CD4-positive, alpha-beta T cell (primary cell): ENCODE results near the gene ELMO1. TPM values are rescaled to one million over a fixed set of nuclear protein-coding genes. Genes with fewer than 3 reads are reported as not detected.
A peak's percentile ranks its signal among the peaks of the same experiment; 100 is the strongest.

Source experiments
- ATAC-seq: fragments of 200-7000 bp; cut with Tn5 transposase; one replicate; pipeline ENCODE4 v1.10.0; 2022; ENCODE audit warnings: mild to moderate bottlenecking; ENCODE audit not compliant: poor library complexity
- CTCF ChIA-PET: fragments of 350-600 bp; sonication (Branson Sonifier 250); formaldehyde crosslinking; loops from one replicate; lab custom pipeline; 2021; ENCODE audit warnings: antibody characterized with exemption, inconsistent platforms; lab: Charles Lee
- POLR2A ChIA-PET: fragments of 350-600 bp; sonication (Branson Sonifier 250); formaldehyde crosslinking; loops from one replicate; lab custom pipeline; 2021; ENCODE audit warnings: antibody characterized with exemption, inconsistent platforms; lab: Charles Lee
- DNase-seq, 14 experiments: peaks; one replicate each; pipeline ENCODE4 v3.0.0-alpha.2; 2013 to 2020; ENCODE audit warnings: mixed read lengths in 2 of 14
- H3K27ac ChIP-seq, 2 donors: one replicate each; pipeline versions ENCODE4 v1.5.1 to v1.7.0; 2013; ENCODE audit warnings: low read length in 2 of 2, low read depth in 1 of 2, mild to moderate bottlenecking in 1 of 2
- H3K27me3 ChIP-seq, 2 experiments: 1 replicate in 1 of 2; 2 replicates in 1 of 2; pipeline versions ENCODE4 v1.6.1 to v1.7.0; 2013; ENCODE audit warnings: low read length in 2 of 2, control low read depth in 1 of 2, mild to moderate bottlenecking in 1 of 2, moderate library complexity in 1 of 2; ENCODE audit not compliant: insufficient read depth in 2 of 2, control insufficient read depth in 1 of 2
- H3K36me3 ChIP-seq: one replicate; pipeline ENCODE4 v1.6.1; 2013; ENCODE audit warnings: low read length, control low read depth; ENCODE audit not compliant: insufficient read depth
- H3K4me1 ChIP-seq: one replicate; pipeline ENCODE4 v1.6.1; 2013; ENCODE audit warnings: low read length, control low read depth; ENCODE audit not compliant: insufficient read depth
- H3K4me3 ChIP-seq: one replicate; pipeline ENCODE4 v1.5.1; 2013; ENCODE audit warnings: mild to moderate bottlenecking, low read length, moderate library complexity
- H3K9me3 ChIP-seq, 2 experiments: 1 replicate in 1 of 2; 2 replicates in 1 of 2; pipeline versions ENCODE4 v1.6.1 to v1.7.0; 2013; ENCODE audit warnings: low read length in 2 of 2, mild to moderate bottlenecking in 2 of 2, control low read depth in 1 of 2, moderate library complexity in 1 of 2; ENCODE audit not compliant: control insufficient read depth in 1 of 2, insufficient read depth in 1 of 2
- H3K27ac Mint-ChIP-seq: one replicate; pipeline ENCODE4 v1.8.0; 2020; ENCODE audit warnings: mixed read lengths
- H3K27me3 Mint-ChIP-seq: one replicate; pipeline ENCODE4 v1.8.0; 2021; ENCODE audit warnings: mixed read lengths
- H3K36me3 Mint-ChIP-seq: one replicate; pipeline ENCODE4 v1.8.0; 2021; ENCODE audit warnings: low read depth, mixed read lengths
- H3K4me1 Mint-ChIP-seq: one replicate; pipeline ENCODE4 v1.8.0; 2021; ENCODE audit warnings: low read depth, mixed read lengths
- H3K4me3 Mint-ChIP-seq: one replicate; pipeline ENCODE4 v1.8.0; 2020; ENCODE audit warnings: mild to moderate bottlenecking, mixed read lengths
- H3K9me3 Mint-ChIP-seq: one replicate; pipeline ENCODE4 v1.8.0; 2020; ENCODE audit warnings: mixed read lengths
- intact Hi-C, 2 experiments: fragments of 100-400 bp; cut with DNase I in 1 of 2; cut with micrococcal nuclease in 1 of 2; formaldehyde crosslinking; loops; one replicate each; pipeline versions ENCODE4 v1.15.1 to v1.9.0; 2023 to 2025; cut with DNase I, micrococcal nuclease
- total RNA-seq, 174 experiments: library from RNA in 2 of 174; stranded (reverse) in 2 of 174; gene quantifications; one replicate each; pipeline ENCODE4 v1.2.3 and lab custom pipeline; 2021 to 2026
- TF ChIP-seq, protein P1 (sequence below): fragments of 200-600 bp; IDR thresholded peaks from one replicate; pipeline ENCODE4 v1.8.0; 2022; ENCODE audit warnings: antibody characterized with exemption, mild to moderate bottlenecking

ELMO1 gene
- total RNA-seq, 2 experiments from 2014 or later: 117 to 120 TPM

GRCh38 chr7:37448011-37448635, 541 bp downstream of the ELMO1 start:
- Histone ChIP-seq H3K27me3 (no peaks in the 10 kb centered on the region), H3K9me3 (no peaks in the 10 kb centered on the region), H3K4me1 (peaks cover 33% of the 10 kb centered on the region), H3K4me3 (peak overlapping the region; percentile 96), H3K27ac (peak overlapping the region; percentile 86 to 97), H3K36me3 (no peaks in the 10 kb centered on the region)
- Mint-ChIP-seq H3K27ac (peak overlapping the region; percentile 97), H3K27me3 (peaks cover 11% of the 10 kb centered on the region), H3K9me3 (no peaks in the 10 kb centered on the region), H3K4me3 (peak overlapping the region; percentile 96), H3K36me3 (peaks cover 52% of the 10 kb centered on the region), H3K4me1 (peaks cover 66% of the 10 kb centered on the region)
- intact Hi-C loops: loop anchor here (2.0 to 10.0 kb wide), 9 partner anchors 36 to 213 kb away; no protein-coding TSS in a partner anchor
- TF ChIP-seq, protein P1, sequence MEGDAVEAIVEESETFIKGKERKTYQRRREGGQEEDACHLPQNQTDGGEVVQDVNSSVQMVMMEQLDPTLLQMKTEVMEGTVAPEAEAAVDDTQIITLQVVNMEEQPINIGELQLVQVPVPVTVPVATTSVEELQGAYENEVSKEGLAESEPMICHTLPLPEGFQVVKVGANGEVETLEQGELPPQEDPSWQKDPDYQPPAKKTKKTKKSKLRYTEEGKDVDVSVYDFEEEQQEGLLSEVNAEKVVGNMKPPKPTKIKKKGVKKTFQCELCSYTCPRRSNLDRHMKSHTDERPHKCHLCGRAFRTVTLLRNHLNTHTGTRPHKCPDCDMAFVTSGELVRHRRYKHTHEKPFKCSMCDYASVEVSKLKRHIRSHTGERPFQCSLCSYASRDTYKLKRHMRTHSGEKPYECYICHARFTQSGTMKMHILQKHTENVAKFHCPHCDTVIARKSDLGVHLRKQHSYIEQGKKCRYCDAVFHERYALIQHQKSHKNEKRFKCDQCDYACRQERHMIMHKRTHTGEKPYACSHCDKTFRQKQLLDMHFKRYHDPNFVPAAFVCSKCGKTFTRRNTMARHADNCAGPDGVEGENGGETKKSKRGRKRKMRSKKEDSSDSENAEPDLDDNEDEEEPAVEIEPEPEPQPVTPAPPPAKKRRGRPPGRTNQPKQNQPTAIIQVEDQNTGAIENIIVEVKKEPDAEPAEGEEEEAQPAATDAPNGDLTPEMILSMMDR: no peak
- ChIA-PET POLR2A (interaction anchor here (0.6 to 6.6 kb wide), 29 partner anchors 8 to 1647 kb away, joined by 3 to 134 read pairs (median 6); partner anchors contain the start of gene SEPTIN7), CTCF (interaction anchor here (0.6 to 3.7 kb wide), 11 partner anchors 8 to 164 kb away, joined by 3 to 18 read pairs (median 4); no protein-coding TSS in a partner anchor)
- peak; percentile 15 for ATAC-seq
- DNase-seq: peak in 8 of 14 experiments; percentile 12 to 64 (median 22)

DNA sequence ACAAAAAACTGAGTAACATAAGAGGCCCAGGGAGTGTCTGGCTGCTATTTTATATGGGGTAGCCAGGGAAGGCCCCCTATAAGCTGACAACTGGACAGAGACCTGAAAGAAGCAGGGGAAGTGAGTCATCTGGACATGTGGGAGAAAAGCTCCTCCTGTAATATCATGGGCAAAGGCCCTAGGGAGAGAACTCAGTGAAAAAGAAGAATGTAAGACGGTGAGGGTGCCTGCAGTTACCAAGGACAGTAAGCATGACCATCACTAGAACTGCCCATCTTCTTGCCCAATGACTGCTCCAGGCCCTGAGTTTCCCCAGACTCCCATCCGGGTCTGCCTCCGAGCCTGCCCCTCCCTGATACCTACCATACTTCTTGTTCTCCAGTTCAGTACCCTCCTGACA, 2.3 kb downstream of the ELMO1 start:
- Mint-ChIP-seq H3K27ac (peak overlapping the region; percentile 97), H3K27me3 (peaks cover 11% of the 10 kb centered on the region), H3K9me3 (no peaks in the 10 kb centered on the region), H3K4me3 (peak overlapping the region; percentile 96), H3K4me1 (peaks cover 84% of the 10 kb centered on the region), H3K36me3 (peaks cover 53% of the 10 kb centered on the region)
- Histone ChIP-seq H3K4me1 (peaks cover 48% of the 10 kb centered on the region), H3K27ac (peak overlapping the region; percentile 3 to 15), H3K27me3 (no peaks in the 10 kb centered on the region), H3K36me3 (no peaks in the 10 kb centered on the region), H3K9me3 (no peaks in the 10 kb centered on the region), H3K4me3 (no peak overlapping the region)
- POLR2A ChIA-PET: interaction anchor here (1.4 to 6.6 kb wide), 9 partner anchors 14 to 1646 kb away, joined by 3 to 134 read pairs (median 10); partner anchors contain the start of gene SEPTIN7
- DNase-seq (peak in 1 of 14 experiments; percentile 23), ATAC-seq (no peak)
- CTCF ChIA-PET: no interaction called here
- TF ChIP-seq, protein P1: no peak
- intact Hi-C loops: loop anchor here (2.0 to 10.0 kb wide), 5 partner anchors 14 to 212 kb away; no protein-coding TSS in a partner anchor

- TF ChIP-seq, protein P1: no peak
- H3K9me3 Mint-ChIP-seq: no peaks in the 10 kb centered on the region
- CTCF ChIA-PET: no interaction called here
- intact Hi-C loops: loop anchor here (2.0 to 10.0 kb wide), 5 partner anchors 13 to 211 kb away; no protein-coding TSS in a partner anchor
- H3K27me3 ChIP-seq: no peaks in the 10 kb centered on the region
- no peak overlapping the region for H3K4me3 ChIP-seq
- peaks cover 53% of the 10 kb centered on the region for H3K36me3 Mint-ChIP-seq
- no peaks in the 10 kb centered on the region for H3K36me3 ChIP-seq
- peaks cover 89% of the 10 kb centered on the region for H3K4me1 Mint-ChIP-seq
- peak overlapping the region; percentile 96 for H3K4me3 Mint-ChIP-seq
- peak overlapping the region; percentile 3 to 15 for H3K27ac ChIP-seq
- peak overlapping the region; percentile 97 for H3K27ac Mint-ChIP-seq
- DNase-seq: no peak
- peaks cover 53% of the 10 kb centered on the region for H3K4me1 ChIP-seq
- POLR2A ChIA-PET: interaction anchor here (2.5 to 6.6 kb wide), 4 partner anchors 36 to 103 kb away, joined by 10 to 134 read pairs (median 47); no protein-coding TSS in a partner anchor
- H3K9me3 ChIP-seq: no peaks in the 10 kb centered on the region
- peaks cover 11% of the 10 kb centered on the region for H3K27me3 Mint-ChIP-seq
- no peak for ATAC-seq
Measured at GRCh38 chr7:37445790-37446189, 2.9 kb downstream of the ELMO1 start.
